Sigmoid colon (tissue), 4 donors: ENCODE measurements around the gene INTS6L.

Experiments used
- CTCF ChIP-seq, 4 experiments: fragments of 450-650 bp in 3 of 4; fragments of 200-600 bp in 1 of 4; IDR thresholded peaks; one replicate each; pipeline ENCODE4 v1.5.1; 2016 to 2019; ENCODE audit warnings: antibody characterized with exemption in 4 of 4, mild to moderate bottlenecking in 3 of 4, moderate library complexity in 2 of 4
- EP300 ChIP-seq, 4 donors: sonication (generic); formaldehyde crosslinking; IDR thresholded peaks; one replicate each; pipeline ENCODE4 v1.6.1; 2017; ENCODE audit warnings: antibody characterized with exemption in 4 of 4
- POLR2A ChIP-seq, 2 donors: fragments of 450-650 bp; IDR thresholded peaks; one replicate each; pipeline ENCODE4 v1.6.1; 2016; ENCODE audit warnings: antibody characterized with exemption in 2 of 2, mild to moderate bottlenecking in 2 of 2, moderate library complexity in 2 of 2
- POLR2AphosphoS5 ChIP-seq, 4 donors: sonication (generic); formaldehyde crosslinking; IDR thresholded peaks; one replicate each; pipeline ENCODE4 v1.6.1; 2017; ENCODE audit warnings: antibody characterized with exemption in 4 of 4

- no peak for TF ChIP-seq CTCF (IDR thresholded peaks at IDR 0.05)
- no peak for TF ChIP-seq POLR2A (IDR thresholded peaks at IDR 0.05)
- no peak for TF ChIP-seq POLR2AphosphoS5 (IDR thresholded peaks at IDR 0.05)
- no peak for TF ChIP-seq EP300 (IDR thresholded peaks at IDR 0.05)
Measured at GRCh38 chrX:135509885-135510284, 10.6 kb upstream of the INTS6L start.
